ENCODE results near the gene CTIF. TPM values are rescaled to one million over a fixed set of nuclear protein-coding genes. Genes with fewer than 3 reads are reported as not detected.

Gene CTIF
- polyA plus RNA-seq, 1 donor from 2014 or later, result 50.2 TPM

DNA sequence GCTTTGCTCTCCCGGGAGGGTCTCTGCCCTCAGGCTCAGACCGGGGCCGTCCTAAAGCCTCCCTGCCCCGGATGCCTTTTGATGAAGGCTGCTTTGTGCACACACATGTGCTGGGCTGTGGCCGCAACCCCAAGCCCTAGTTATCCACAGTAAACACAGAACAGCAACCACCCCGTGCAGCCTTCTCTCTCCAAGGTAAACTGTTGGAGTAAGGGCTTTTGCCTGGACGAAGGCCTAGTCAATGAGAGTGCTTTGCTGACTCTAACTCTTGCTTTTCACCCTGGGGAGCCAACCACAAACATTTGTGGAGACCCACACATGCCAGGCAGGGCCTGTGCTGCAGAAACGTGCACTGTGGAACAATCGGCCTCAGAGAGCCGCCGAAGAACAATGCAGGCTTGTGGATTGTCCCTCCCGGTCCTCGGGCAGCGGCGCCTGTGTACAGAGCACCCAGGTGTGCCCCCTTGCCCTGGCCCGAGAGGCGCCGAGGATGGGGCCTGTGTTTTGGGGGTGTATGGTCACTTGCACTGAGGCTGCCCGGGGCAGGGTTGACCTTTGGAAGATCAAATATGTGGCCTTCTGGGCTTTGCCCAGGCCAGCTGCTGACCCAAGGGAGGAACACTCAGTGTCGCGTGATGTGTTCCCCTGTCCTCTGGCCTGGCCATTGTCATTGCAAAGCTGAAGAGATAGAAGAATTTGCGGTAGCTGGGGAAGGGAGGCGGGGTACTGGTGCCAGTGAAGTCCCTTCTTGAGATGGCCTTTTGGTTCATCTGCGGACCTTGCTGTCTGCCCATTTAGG lies 37.0 kb downstream of the CTIF start:
- H4K20me1 ChIP-seq (ENCODE audit: insufficient read depth), result no peaks in the 10 kb centered on the region
- TF ChIP-seq SMC3 (conservative IDR thresholded peaks at IDR 0.05; ENCODE audit: poor library complexity) (no peak), EP300 (conservative IDR thresholded peaks at IDR 0.05; ENCODE audit: poor library complexity, severe bottlenecking) (no peak), REST (IDR thresholded peaks at IDR 0.05; ENCODE audit: borderline replicate concordance) (no peak), POLR2AphosphoS5 (IDR thresholded peaks at IDR 0.05) (no peak), RAD21 (conservative IDR thresholded peaks at IDR 0.05) (no peak), MXI1 (conservative IDR thresholded peaks at IDR 0.05; ENCODE audit: poor library complexity, severe bottlenecking) (no peak), EZH2 (IDR thresholded peaks at IDR 0.05; ENCODE audit: borderline replicate concordance, insufficient read depth, low read length, poor library complexity, severe bottlenecking) (no peak), CTCF (IDR thresholded peaks at IDR 0.05; ENCODE audit: poor library complexity, severe bottlenecking) (no peak), TAF1 (IDR thresholded peaks at IDR 0.05; ENCODE audit: low read depth) (no peak)
- no peaks in the 10 kb centered on the region for H3K9me3 ChIP-seq (ENCODE audit: low read length)
- H3K27me3 ChIP-seq (ENCODE audit: insufficient read depth, low read depth, low read length), result no peaks in the 10 kb centered on the region
- H3K4me2 ChIP-seq (ENCODE audit: low read length), result no peak overlapping the region
- H3K79me2 ChIP-seq (replicated peaks; ENCODE audit: insufficient read depth, low read length), result peaks cover 51% of the 10 kb centered on the region
- no peak overlapping the region for H3K4me3 ChIP-seq (ENCODE audit: low read length)
- H3K27ac ChIP-seq (ENCODE audit: low read length), result no peak overlapping the region
- H3K9ac ChIP-seq (ENCODE audit: low read length), result no peak overlapping the region
- no peak overlapping the region for H2AFZ ChIP-seq (ENCODE audit: low read depth, low read length)
- H3K36me3 ChIP-seq (ENCODE audit: insufficient read depth, low read length), result peaks cover 8% of the 10 kb centered on the region
- no peaks in the 10 kb centered on the region for H3F3A ChIP-seq (ENCODE audit: insufficient read depth, low read length, poor library complexity, severe bottlenecking)
- H3K9me2 ChIP-seq (ENCODE audit: insufficient read depth, low read length), result no peaks in the 10 kb centered on the region

DNA sequence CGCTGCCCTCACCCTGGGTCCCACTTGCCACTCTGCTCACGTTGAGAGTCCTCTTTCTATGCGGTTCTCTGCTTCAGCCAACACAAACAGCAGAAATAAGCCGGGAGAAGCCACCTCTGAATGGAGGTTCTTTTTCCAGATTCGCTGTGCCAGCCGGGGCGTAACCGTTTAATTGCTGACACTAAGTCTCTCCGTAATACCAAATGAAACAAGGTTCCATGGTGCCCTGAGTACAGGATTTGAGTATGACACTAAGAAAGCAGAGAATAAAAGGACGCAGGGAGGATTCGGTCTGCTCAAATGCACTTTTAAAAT lies 37.6 kb downstream of the CTIF start:
- H3K4me3 ChIP-seq (ENCODE audit: low read length), result no peak overlapping the region
- no peak overlapping the region for H3K27ac ChIP-seq (ENCODE audit: low read length)
- H3K9ac ChIP-seq (ENCODE audit: low read length), result no peak overlapping the region

More for the DNA sequence above, 37.6 kb downstream of the CTIF start:
- Histone ChIP-seq H3K27me3 (ENCODE audit: insufficient read depth, low read depth, low read length) (no peaks in the 10 kb centered on the region), H3K4me2 (ENCODE audit: low read length) (no peak overlapping the region), H3K36me3 (ENCODE audit: insufficient read depth, low read length) (peaks cover 8% of the 10 kb centered on the region), H3F3A (ENCODE audit: insufficient read depth, low read length, poor library complexity, severe bottlenecking) (no peaks in the 10 kb centered on the region), H4K20me1 (ENCODE audit: insufficient read depth) (no peaks in the 10 kb centered on the region), H3K79me2 (replicated peaks; ENCODE audit: insufficient read depth, low read length) (peaks cover 54% of the 10 kb centered on the region), H2AFZ (ENCODE audit: low read depth, low read length) (no peak overlapping the region), H3K9me3 (ENCODE audit: low read length) (no peaks in the 10 kb centered on the region), H3K9me2 (ENCODE audit: insufficient read depth, low read length) (no peaks in the 10 kb centered on the region)
- no peak for TF ChIP-seq REST (IDR thresholded peaks at IDR 0.05; ENCODE audit: borderline replicate concordance)

All from neural cell (in vitro differentiated cells).